ENCODE measurements around the gene GPATCH1.

The GPATCH1 gene

GRCh38 chr19:33094436-33095067 lies 13.6 kb downstream of the GPATCH1 start:
- in situ Hi-C loops (cut with MboI; ENCODE audit: low pct_unique_long_range_greater_than_20kb, low sequenced_read_pairs, unreplicated experiment): no loop called here
- no peak for DNase-seq (ENCODE audit: low spot score)
- TF ChIP-seq CTCF (IDR thresholded peaks at IDR 0.05; ENCODE audit: extremely low read depth, insufficient read depth, missing control alignments): no peak

- no peak for TF ChIP-seq CTCF (IDR thresholded peaks at IDR 0.05; ENCODE audit: extremely low read depth, insufficient read depth, missing control alignments)
- DNase-seq (ENCODE audit: low spot score): no peak
- in situ Hi-C loops (cut with MboI; ENCODE audit: low pct_unique_long_range_greater_than_20kb, low sequenced_read_pairs, unreplicated experiment): no loop called here
These were observed 15.0 kb downstream of the GPATCH1 start for GRCh38 chr19:33096005-33096404.

GRCh38 chr19:33098055-33098534 lies 17.1 kb downstream of the GPATCH1 start:
- no peak for DNase-seq (ENCODE audit: low spot score)
- TF ChIP-seq CTCF (IDR thresholded peaks at IDR 0.05; ENCODE audit: extremely low read depth, insufficient read depth, missing control alignments): no peak
- in situ Hi-C loops (cut with MboI; ENCODE audit: low pct_unique_long_range_greater_than_20kb, low sequenced_read_pairs, unreplicated experiment): no loop called here

GRCh38 chr19:33100894-33101644 lies 20.1 kb downstream of the GPATCH1 start:
- no peak for TF ChIP-seq CTCF (IDR thresholded peaks at IDR 0.05; ENCODE audit: extremely low read depth, insufficient read depth, missing control alignments)
- in situ Hi-C loops (cut with MboI; ENCODE audit: low pct_unique_long_range_greater_than_20kb, low sequenced_read_pairs, unreplicated experiment): no loop called here
- no peak for DNase-seq (ENCODE audit: low spot score)

GRCh38 chr19:33102893-33103292 lies 21.9 kb downstream of the GPATCH1 start:
- in situ Hi-C loops (cut with MboI; ENCODE audit: low pct_unique_long_range_greater_than_20kb, low sequenced_read_pairs, unreplicated experiment): no loop called here
- no peak for TF ChIP-seq CTCF (IDR thresholded peaks at IDR 0.05; ENCODE audit: extremely low read depth, insufficient read depth, missing control alignments)
- no peak for DNase-seq (ENCODE audit: low spot score)

GRCh38 chr19:33108161-33108560 lies 27.2 kb downstream of the GPATCH1 start:
- in situ Hi-C loops (cut with MboI; ENCODE audit: low pct_unique_long_range_greater_than_20kb, low sequenced_read_pairs, unreplicated experiment): no loop called here
- no peak for DNase-seq (ENCODE audit: low spot score)
- TF ChIP-seq CTCF (IDR thresholded peaks at IDR 0.05; ENCODE audit: extremely low read depth, insufficient read depth, missing control alignments): no peak
